Measurements from ENCODE around the gene FARP2.

FARP2 gene

DNA sequence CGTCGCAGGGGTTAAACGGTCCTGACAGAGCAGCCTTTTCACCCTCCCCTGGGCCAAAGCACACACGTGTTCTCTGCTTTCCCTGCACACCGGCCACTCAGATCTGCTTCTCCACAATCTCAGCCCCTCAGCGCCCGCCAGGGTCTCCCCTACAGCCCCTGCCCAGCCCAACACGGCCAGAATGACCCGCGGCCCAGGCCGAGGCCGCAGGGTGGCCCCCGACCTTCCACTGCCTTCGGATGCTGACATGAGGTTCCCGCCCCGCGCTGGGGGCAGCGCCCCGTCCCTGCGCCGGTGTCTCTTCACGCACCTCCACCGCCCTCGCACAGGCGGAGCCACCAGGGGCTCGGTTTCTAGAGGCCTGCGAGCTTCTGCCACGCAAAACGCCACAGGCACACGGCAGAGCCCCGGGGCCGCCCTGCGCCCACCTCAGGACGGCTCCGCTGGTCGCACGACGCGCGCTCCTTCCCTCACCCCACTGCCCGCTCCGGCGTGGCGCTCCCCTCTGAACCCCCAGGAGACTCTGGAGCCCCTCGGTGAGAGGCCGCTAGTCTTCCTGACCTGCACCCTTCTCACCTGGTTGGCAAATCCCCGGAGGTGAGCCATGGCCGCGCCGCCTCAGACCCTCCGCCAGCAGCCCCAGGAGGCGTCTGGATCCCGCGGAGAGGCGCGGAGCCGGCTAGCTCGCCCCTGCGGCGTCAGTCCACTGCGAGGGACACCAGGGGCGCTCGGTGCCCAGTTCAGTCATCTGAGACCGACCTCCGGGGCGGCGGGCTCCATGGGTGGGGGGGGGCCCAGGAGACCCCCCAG is 151.6 kb downstream of the FARP2 start:
- peak overlapping the region; percentile 75; the same call in 1 of the 2 replicates for H3K9ac ChIP-seq
- H3K4me3 ChIP-seq (IDR thresholded peaks at IDR 0.05; ENCODE audit: insufficient read depth, low read depth, low read length): peak overlapping the region; percentile 59
- H4K20me1 ChIP-seq (ENCODE audit: insufficient read depth): no peaks in the 10 kb centered on the region
- peaks cover 5% of the 10 kb centered on the region for H3K4me1 ChIP-seq (ENCODE audit: low read depth, poor library complexity, severe bottlenecking)
- H3K36me3 ChIP-seq (ENCODE audit: insufficient read depth): no peaks in the 10 kb centered on the region
- TF ChIP-seq, protein P1, sequence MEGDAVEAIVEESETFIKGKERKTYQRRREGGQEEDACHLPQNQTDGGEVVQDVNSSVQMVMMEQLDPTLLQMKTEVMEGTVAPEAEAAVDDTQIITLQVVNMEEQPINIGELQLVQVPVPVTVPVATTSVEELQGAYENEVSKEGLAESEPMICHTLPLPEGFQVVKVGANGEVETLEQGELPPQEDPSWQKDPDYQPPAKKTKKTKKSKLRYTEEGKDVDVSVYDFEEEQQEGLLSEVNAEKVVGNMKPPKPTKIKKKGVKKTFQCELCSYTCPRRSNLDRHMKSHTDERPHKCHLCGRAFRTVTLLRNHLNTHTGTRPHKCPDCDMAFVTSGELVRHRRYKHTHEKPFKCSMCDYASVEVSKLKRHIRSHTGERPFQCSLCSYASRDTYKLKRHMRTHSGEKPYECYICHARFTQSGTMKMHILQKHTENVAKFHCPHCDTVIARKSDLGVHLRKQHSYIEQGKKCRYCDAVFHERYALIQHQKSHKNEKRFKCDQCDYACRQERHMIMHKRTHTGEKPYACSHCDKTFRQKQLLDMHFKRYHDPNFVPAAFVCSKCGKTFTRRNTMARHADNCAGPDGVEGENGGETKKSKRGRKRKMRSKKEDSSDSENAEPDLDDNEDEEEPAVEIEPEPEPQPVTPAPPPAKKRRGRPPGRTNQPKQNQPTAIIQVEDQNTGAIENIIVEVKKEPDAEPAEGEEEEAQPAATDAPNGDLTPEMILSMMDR (conservative IDR thresholded peaks at IDR 0.05; ENCODE audit: low read depth, low read length): no peak
- no peak overlapping the region for H3K27ac ChIP-seq
- H2AFZ ChIP-seq (ENCODE audit: low read depth): no peak overlapping the region; the same call in 1 of the 2 replicates
- peak overlapping the region; percentile 71 for H3K4me2 ChIP-seq
- H3K27me3 ChIP-seq (ENCODE audit: insufficient read depth, low read depth): 0 out of 2 replicates have a peak, but pooled peaks cover 9% of the 10 kb centered on the region
- peaks cover 12% of the 10 kb centered on the region; the same call in 1 of the 2 replicates for H3K79me2 ChIP-seq (ENCODE audit: insufficient read depth, low read depth)

GRCh38 chr2:241508240-241509154 is 152.4 kb downstream of the FARP2 start, which contains the start of gene STK25:
Gene STK25 (minus strand): TSS chr2:241508584. CDS start chr2:241508035, 549 bp downstream.
- H3K79me2 ChIP-seq (ENCODE audit: insufficient read depth, low read depth): peaks cover 12% of the 10 kb centered on the region; the same call in 1 of the 2 replicates

DNA sequence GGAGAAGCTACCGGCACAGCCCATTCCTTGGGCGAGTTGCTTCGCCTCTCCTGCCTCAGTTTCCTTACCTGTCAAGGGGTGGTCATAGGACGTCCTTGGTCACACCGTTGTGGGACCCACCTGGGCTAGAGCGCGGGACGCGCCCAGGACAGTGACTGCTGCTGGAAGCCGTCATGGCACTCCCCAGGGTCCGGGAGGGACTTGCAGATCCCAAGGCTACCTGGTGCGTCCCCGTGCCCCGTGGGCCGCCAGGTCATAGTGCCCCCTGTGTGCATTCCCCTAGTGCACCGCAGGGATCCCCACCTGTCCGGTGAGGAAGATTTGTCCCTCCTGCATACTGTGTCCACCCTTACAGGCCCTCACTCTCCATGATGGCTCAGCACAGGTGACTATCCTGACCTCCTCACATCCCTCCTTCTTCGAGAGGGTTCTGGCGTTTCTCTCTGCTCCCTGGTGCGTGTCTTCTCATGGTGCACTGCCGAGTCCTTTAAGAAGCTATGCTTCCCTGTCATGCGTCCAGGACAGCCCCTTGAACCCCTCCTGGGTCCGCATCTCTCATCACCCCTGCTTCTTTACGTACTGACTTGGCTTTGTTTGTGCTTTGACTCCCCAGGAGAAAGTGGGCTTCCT is 153.2 kb downstream of the FARP2 start:
- peak overlapping the region; percentile 75; the same call in 1 of the 2 replicates for H3K9ac ChIP-seq
- H3K27ac ChIP-seq: peak overlapping the region; percentile 25; the same call in 1 of the 2 replicates
- peaks cover 6% of the 10 kb centered on the region for H3K4me1 ChIP-seq (ENCODE audit: low read depth, poor library complexity, severe bottlenecking)
- H2AFZ ChIP-seq (ENCODE audit: low read depth): peak overlapping the region; percentile 81
- no peaks in the 10 kb centered on the region for H3K36me3 ChIP-seq (ENCODE audit: insufficient read depth)
- peaks cover 11% of the 10 kb centered on the region; the same call in 1 of the 2 replicates for H3K27me3 ChIP-seq (ENCODE audit: insufficient read depth, low read depth)
- peak overlapping the region; percentile 68 for H3K4me2 ChIP-seq
- TF ChIP-seq, protein P1 (conservative IDR thresholded peaks at IDR 0.05; ENCODE audit: low read depth, low read length): no peak
- no peak overlapping the region for H3K4me3 ChIP-seq (IDR thresholded peaks at IDR 0.05; ENCODE audit: insufficient read depth, low read depth, low read length)
- peaks cover 12% of the 10 kb centered on the region; the same call in 1 of the 2 replicates for H3K79me2 ChIP-seq (ENCODE audit: insufficient read depth, low read depth)
- H4K20me1 ChIP-seq (ENCODE audit: insufficient read depth): no peaks in the 10 kb centered on the region

More at GRCh38 chr2:241508240-241509154, 152.4 kb downstream of the FARP2 start, which contains the start of gene STK25:
- 0 out of 2 replicates have a peak, but pooled peaks cover 9% of the 10 kb centered on the region for H3K27me3 ChIP-seq (ENCODE audit: insufficient read depth, low read depth)
- peak within 1 kb of the TSS; percentile 81 for H2AFZ ChIP-seq (ENCODE audit: low read depth)
- TF ChIP-seq, protein P1 (conservative IDR thresholded peaks at IDR 0.05; ENCODE audit: low read depth, low read length): no peak
- H3K4me1 ChIP-seq (ENCODE audit: low read depth, poor library complexity, severe bottlenecking): peaks cover 5% of the 10 kb centered on the region
- H3K4me2 ChIP-seq: peak within 1 kb of the TSS; percentile 71
- H3K27ac ChIP-seq: peak within 1 kb of the TSS; percentile 25; the same call in 1 of the 2 replicates
- H3K4me3 ChIP-seq (IDR thresholded peaks at IDR 0.05; ENCODE audit: insufficient read depth, low read depth, low read length): peak within 1 kb of the TSS; percentile 59
- H4K20me1 ChIP-seq (ENCODE audit: insufficient read depth): no peaks in the 10 kb centered on the region
- H3K9ac ChIP-seq: peak within 1 kb of the TSS; percentile 75; the same call in 1 of the 2 replicates
- no peaks in the 10 kb centered on the region for H3K36me3 ChIP-seq (ENCODE audit: insufficient read depth)
